Activated B cell treated with CpG ODN at 0.5 μM for 24 hours (primary cell): ENCODE measurements around the gene GXYLT1. TPM values are rescaled to one million over a fixed set of nuclear protein-coding genes. Genes with fewer than 3 reads are reported as not detected.
"Not testable (repeated sequence)": the region's sequence is repeated elsewhere in the genome, so short reads cannot be mapped to it uniquely, and the experiment has no call there.

Source experiments
- ATAC-seq: fragments of 200-7000 bp; cut with Tn5 transposase; one replicate; pipeline ENCODE4 v1.10.0; 2021; ENCODE audit warnings: low read depth, mild to moderate bottlenecking, moderate library complexity
- CTCF ChIA-PET: fragments of 350-600 bp; sonication (Branson Sonifier 250); formaldehyde crosslinking; loops from one replicate; lab custom pipeline; 2021; ENCODE audit warnings: antibody characterized with exemption; lab: Charles Lee
- POLR2A ChIA-PET: fragments of 350-600 bp; sonication (Branson Sonifier 250); formaldehyde crosslinking; loops from one replicate; lab custom pipeline; 2021; ENCODE audit warnings: antibody characterized with exemption; lab: Charles Lee
- DNase-seq: peaks from one replicate; pipeline ENCODE4 v3.0.0; 2022
- H3K27ac Mint-ChIP-seq: one replicate; pipeline ENCODE4 v1.8.0; 2020; ENCODE audit warnings: mixed read lengths
- H3K27me3 Mint-ChIP-seq: one replicate; pipeline ENCODE4 v1.8.0; 2021; ENCODE audit warnings: mixed read lengths
- H3K36me3 Mint-ChIP-seq: one replicate; pipeline ENCODE4 v1.8.0; 2021; ENCODE audit warnings: low read depth, mixed read lengths
- H3K4me1 Mint-ChIP-seq: one replicate; pipeline ENCODE4 v1.8.0; 2021; ENCODE audit warnings: mixed read lengths
- H3K4me3 Mint-ChIP-seq: one replicate; pipeline ENCODE4 v1.8.0; 2020; ENCODE audit warnings: mild to moderate bottlenecking, mixed read lengths
- H3K9me3 Mint-ChIP-seq: one replicate; pipeline ENCODE4 v1.8.0; 2020; ENCODE audit warnings: mixed read lengths
- intact Hi-C: fragments of 100-400 bp; cut with micrococcal nuclease; formaldehyde crosslinking; loops from one replicate; pipeline ENCODE4 v1.15.1; 2024
- total RNA-seq: library from RNA; stranded (reverse); gene quantifications from 2 replicates; pipeline ENCODE4 v1.2.3, GENCODE V29; 2022
- TF ChIP-seq, protein P1 (sequence below): fragments of 200-600 bp; IDR thresholded peaks from one replicate; pipeline ENCODE4 v1.8.0; 2022; ENCODE audit warnings: antibody characterized with exemption, mild to moderate bottlenecking

Gene GXYLT1
- total RNA-seq: 6.9 and 7.9 TPM in 2 replicates

DNA sequence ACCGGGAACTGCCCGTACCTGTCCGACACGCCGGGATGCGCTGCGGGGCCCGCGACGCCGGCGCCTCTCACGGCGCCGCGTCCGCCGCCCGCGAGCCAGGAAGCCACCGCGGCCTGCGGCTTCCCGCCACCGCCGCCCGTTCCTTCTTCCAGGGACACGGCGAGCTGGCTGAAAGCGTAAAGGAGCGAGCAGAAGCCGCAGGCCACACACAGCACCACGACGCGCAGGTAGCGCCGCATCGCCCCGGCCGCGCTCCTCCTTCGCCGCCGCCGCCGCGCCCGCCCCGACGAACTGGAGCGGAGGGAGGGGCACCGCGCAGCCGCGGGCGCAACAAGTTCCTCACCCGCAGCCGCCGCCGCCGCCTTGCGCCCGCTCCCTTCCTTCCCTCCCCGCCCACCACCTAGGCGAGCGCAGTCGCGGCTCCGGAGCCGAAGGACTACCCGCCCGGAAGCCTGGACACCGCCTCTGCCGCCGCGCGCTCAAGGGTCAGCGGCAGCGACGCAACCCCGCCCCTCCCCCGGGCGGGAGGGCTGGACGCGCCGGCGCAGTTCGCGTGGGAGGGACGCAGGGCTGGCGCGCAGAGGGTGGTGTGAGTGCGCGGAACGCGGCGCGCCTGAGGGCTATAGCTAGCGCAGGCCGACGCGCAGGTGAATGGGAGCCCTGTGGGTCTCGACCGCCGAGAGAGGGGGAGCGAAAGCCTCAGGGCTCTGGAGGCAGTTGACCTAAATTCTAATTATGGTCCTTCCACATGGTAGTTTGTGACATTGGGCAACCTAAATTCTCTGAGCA lies at the start of gene GXYLT1:
GXYLT1 (minus strand) TSS at position 467 of the 789 bp plus-strand sequence; CDS start at position 239, 228 bp downstream.
- no peaks in the 10 kb centered on the region for H3K9me3 Mint-ChIP-seq
- DNase-seq (peak; percentile 87), ATAC-seq (peak; percentile 94)
- POLR2A ChIA-PET: interaction anchor here (0.6 to 1.2 kb wide), 3 partner anchors 12 to 182 kb away, joined by 3 to 5 read pairs (median 4); partner anchors contain the start of genes PPHLN1, YAF2 and ZCRB1
- CTCF ChIA-PET: interaction anchor here (0.7 kb wide), 1 partner anchor 10 kb away, joined by 3 read pairs; no protein-coding TSS in a partner anchor
- H3K27me3 Mint-ChIP-seq: no peaks in the 10 kb centered on the region
- H3K4me3 Mint-ChIP-seq: peak within 1 kb of the TSS; percentile 95
- peaks cover 40% of the 10 kb centered on the region for H3K4me1 Mint-ChIP-seq
- TF ChIP-seq, protein P1, sequence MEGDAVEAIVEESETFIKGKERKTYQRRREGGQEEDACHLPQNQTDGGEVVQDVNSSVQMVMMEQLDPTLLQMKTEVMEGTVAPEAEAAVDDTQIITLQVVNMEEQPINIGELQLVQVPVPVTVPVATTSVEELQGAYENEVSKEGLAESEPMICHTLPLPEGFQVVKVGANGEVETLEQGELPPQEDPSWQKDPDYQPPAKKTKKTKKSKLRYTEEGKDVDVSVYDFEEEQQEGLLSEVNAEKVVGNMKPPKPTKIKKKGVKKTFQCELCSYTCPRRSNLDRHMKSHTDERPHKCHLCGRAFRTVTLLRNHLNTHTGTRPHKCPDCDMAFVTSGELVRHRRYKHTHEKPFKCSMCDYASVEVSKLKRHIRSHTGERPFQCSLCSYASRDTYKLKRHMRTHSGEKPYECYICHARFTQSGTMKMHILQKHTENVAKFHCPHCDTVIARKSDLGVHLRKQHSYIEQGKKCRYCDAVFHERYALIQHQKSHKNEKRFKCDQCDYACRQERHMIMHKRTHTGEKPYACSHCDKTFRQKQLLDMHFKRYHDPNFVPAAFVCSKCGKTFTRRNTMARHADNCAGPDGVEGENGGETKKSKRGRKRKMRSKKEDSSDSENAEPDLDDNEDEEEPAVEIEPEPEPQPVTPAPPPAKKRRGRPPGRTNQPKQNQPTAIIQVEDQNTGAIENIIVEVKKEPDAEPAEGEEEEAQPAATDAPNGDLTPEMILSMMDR: no peak
- H3K27ac Mint-ChIP-seq: peak within 1 kb of the TSS; percentile 83
- peaks cover 2% of the 10 kb centered on the region for H3K36me3 Mint-ChIP-seq
- intact Hi-C loops: loop anchor here (1.0 to 5.0 kb wide), 9 partner anchors 8 to 1614 kb away; partner anchors contain the start of genes IRAK4, PPHLN1, PUS7L and YAF2

DNA sequence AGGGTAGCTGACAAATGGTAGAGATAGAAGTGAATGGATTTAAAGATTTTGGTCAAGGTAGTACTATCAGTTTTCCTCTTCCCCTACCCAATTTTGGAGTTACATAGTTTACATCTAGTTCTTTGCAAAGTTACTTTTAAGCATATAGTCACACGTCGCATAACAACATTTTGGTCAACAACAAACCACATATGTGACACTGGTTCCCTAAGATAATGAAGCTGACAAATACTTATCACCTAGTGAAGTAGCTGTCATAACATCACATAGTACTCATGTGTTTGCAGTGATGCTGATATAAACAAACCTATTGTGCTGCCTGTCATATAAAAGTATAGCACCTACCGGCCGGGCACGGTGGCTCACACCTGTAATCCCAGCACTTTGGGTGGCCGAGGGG lies 48.0 kb upstream of the GXYLT1 start:
- peaks cover 37% of the 10 kb centered on the region for H3K36me3 Mint-ChIP-seq
- CTCF ChIA-PET: no interaction called here
- TF ChIP-seq, protein P1: no peak

DNA sequence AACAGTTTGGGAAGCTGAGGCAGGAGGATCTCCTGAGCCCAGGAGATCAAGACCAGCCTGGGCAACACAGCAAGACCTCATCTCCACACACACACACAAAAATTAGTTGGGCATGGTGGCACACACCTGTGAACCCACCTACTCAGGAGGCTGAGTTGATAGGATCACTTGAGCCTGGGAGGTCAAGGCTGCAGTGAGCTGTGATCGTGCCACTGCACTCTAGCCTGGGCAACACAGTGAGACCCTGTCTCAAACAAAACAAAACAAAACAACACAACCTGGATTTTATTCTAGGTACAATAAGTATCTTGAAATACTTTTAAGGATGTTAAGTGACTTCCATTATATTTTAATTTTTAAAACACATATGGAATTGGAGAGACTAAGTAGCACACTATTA lies 47.6 kb upstream of the GXYLT1 start:
- Mint-ChIP-seq H3K27me3 (no peaks in the 10 kb centered on the region), H3K4me3 (no peak overlapping the region), H3K27ac (no peak overlapping the region), H3K9me3 (no peaks in the 10 kb centered on the region), H3K4me1 (peaks cover 21% of the 10 kb centered on the region), H3K36me3 (peaks cover 34% of the 10 kb centered on the region)
- POLR2A ChIA-PET: no interaction called here
- CTCF ChIA-PET: no interaction called here
- TF ChIP-seq, protein P1: no peak
- intact Hi-C loops: no loop called here
- no peak for DNase-seq
- no peak for ATAC-seq

More for the DNA sequence above, 48.0 kb upstream of the GXYLT1 start:
- Mint-ChIP-seq H3K27ac (no peak overlapping the region), H3K4me3 (no peak overlapping the region), H3K9me3 (no peaks in the 10 kb centered on the region), H3K27me3 (no peaks in the 10 kb centered on the region), H3K4me1 (peaks cover 17% of the 10 kb centered on the region)
- DNase-seq (no peak), ATAC-seq (no peak)
- POLR2A ChIA-PET: no interaction called here
- intact Hi-C loops: no loop called here

DNA sequence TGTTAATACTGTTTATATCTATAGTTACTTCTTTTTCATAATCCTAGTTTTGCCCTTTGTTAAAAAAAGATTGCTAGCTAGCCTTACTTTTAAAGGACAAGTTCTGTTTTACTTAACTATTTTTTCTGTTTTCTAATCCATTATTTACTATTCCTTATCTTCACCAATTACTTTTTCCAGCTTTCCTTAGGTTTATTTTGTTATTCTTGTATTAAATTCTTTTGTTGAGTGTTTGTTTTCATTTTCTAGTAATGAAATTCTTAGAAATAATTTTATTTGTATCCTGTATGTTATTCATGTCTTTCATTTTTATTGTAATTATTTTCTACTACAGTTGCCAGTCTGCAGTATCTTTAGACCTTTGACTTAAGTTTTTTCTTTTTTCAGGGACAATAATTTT lies 45.7 kb upstream of the GXYLT1 start:
- peaks cover 30% of the 10 kb centered on the region for H3K4me1 Mint-ChIP-seq
- H3K27ac Mint-ChIP-seq: no peak overlapping the region
- H3K9me3 Mint-ChIP-seq: no peaks in the 10 kb centered on the region
- peaks cover 20% of the 10 kb centered on the region for H3K36me3 Mint-ChIP-seq
- no peaks in the 10 kb centered on the region for H3K27me3 Mint-ChIP-seq
- ATAC-seq (no peak), DNase-seq (no peak)
- ChIA-PET CTCF (interaction anchor here (1.3 kb wide), 1 partner anchor 141 kb away, joined by 3 read pairs; no protein-coding TSS in a partner anchor), POLR2A (no interaction called here)
- TF ChIP-seq, protein P1: no peak
- intact Hi-C loops: no loop called here
- H3K4me3 Mint-ChIP-seq: no peak overlapping the region

DNA sequence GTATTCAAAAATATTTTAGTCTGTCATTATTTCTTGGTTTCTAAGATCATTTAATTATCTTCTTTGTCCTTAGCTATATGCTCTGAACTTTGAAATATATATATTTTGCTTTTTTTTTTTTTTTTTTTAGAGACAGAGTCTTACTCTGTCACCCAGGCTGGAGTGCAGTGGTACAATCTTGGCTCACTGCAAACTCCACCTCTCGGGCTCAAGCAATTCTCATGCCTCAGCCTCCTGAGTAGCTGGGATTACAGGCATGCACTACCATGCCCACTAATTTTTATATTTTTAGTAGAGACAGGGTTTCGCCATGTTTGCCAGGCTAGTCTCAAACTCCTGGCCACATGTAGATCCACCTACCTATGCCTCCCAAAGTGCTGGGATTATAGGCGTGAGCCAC lies 43.6 kb upstream of the GXYLT1 start:
- POLR2A ChIA-PET: interaction anchor here (0.6 kb wide), 2 partner anchors 47 to 1964 kb away, joined by 3 read pairs; partner anchors contain the start of gene LRRK2
- not testable (repeated sequence) for ATAC-seq

More for the DNA sequence above, 43.6 kb upstream of the GXYLT1 start:
- H3K27me3 Mint-ChIP-seq, H3K9me3 Mint-ChIP-seq, H3K4me3 Mint-ChIP-seq, H3K27ac Mint-ChIP-seq, DNase-seq, CTCF ChIA-PET: not testable (repeated sequence)
- intact Hi-C loops: loop anchor here (5.0 kb wide), 1 partner anchor 49 kb away; the partner anchor contains the start of gene YAF2
- Mint-ChIP-seq H3K4me1 (peaks cover 41% of the 10 kb centered on the region), H3K36me3 (peaks cover 12% of the 10 kb centered on the region)
